Upper lobe of left lung (tissue), 4 donors: ENCODE measurements around the gene SIM2.

Experiments used
- CTCF ChIP-seq, 6 experiments: fragments of 450-650 bp in 4 of 6; fragments of 200-600 bp in 2 of 6; sonication (generic) in 2 of 6; IDR thresholded peaks; one replicate each; pipeline ENCODE4 v1.5.1; 2016 to 2019; ENCODE audit warnings: antibody characterized with exemption in 6 of 6
- EP300 ChIP-seq, 4 donors: sonication (generic); formaldehyde crosslinking; IDR thresholded peaks; one replicate each; pipeline ENCODE4 v1.5.1; 2017; ENCODE audit warnings: antibody characterized with exemption in 4 of 4, control low read depth in 2 of 4

GRCh38 chr21:36773117-36773516 lies 74.2 kb downstream of the SIM2 start:
- no peak for TF ChIP-seq CTCF (IDR thresholded peaks at IDR 0.05)
- no peak for TF ChIP-seq EP300 (IDR thresholded peaks at IDR 0.05)
